Measurements from ENCODE around the gene FEZ2. TPM values are rescaled to one million over a fixed set of nuclear protein-coding genes. Genes with fewer than 3 reads are reported as not detected.

FEZ2 gene
- total and polyA plus RNA-seq, 10 of the 15 experiments (the other 5 are each of a cell fraction or from before 2014, with no cell fraction given) = 3.0 to 15.4 (median 6.6) TPM

- Histone ChIP-seq H3K9ac (ENCODE audit: control insufficient read depth, insufficient read depth, low read length) (no peak overlapping the region), H2AFZ (ENCODE audit: control insufficient read depth, low read depth, low read length) (no peak overlapping the region), H3K27ac (ENCODE audit: control insufficient read depth, insufficient read depth) (no peak overlapping the region), H3K9me3 (replicated peaks; ENCODE audit: control insufficient read depth, insufficient read depth, low read length) (no peaks in the 10 kb centered on the region), H3K36me3 (ENCODE audit: control insufficient read depth in 2 of 2, insufficient read depth in 2 of 2, low read length in 1 of 2) (no peaks in the 10 kb centered on the region), H3K4me2 (ENCODE audit: control insufficient read depth, insufficient read depth) (no peak overlapping the region), H3K79me2 (ENCODE audit: control insufficient read depth, insufficient read depth, low read length) (no peaks in the 10 kb centered on the region), H3K27me3 (replicated peaks in 1 of 2; ENCODE audit: control insufficient read depth in 2 of 2, insufficient read depth in 2 of 2, low read length in 1 of 2) (no peaks in the 10 kb centered on the region), H4K20me1 (ENCODE audit: control insufficient read depth, insufficient read depth) (no peaks in the 10 kb centered on the region), H3K4me1 (ENCODE audit: control insufficient read depth, insufficient read depth, low read length) (peaks cover 5% of the 10 kb centered on the region; the same call in 1 of the 2 replicates), H3K4me3 (no peak overlapping the region)
- peak; percentile 18 for FAIRE-seq
- ChIA-PET CTCF (interaction anchor here (1.0 kb wide), 1 partner anchor 10 kb away, joined by 5 read pairs; no protein-coding TSS in a partner anchor), RAD21 (ENCODE audit: unreplicated experiment) (no interaction called here), SMC1A (ENCODE audit: uncharacterized antibody, unreplicated experiment) (interaction anchor here (1.3 to 1.7 kb wide), 3 partner anchors 21 to 188 kb away, joined by 3 to 4 read pairs (median 3); no protein-coding TSS in a partner anchor), POLR2A (no interaction called here)
- no peak for DNase-seq (ENCODE audit: low read depth, low spot score)
- BruUV-seq (replicated peaks) = no TSS peak
- in situ Hi-C loops (cut with MboI) (no loop called here), intact Hi-C loops (cut with micrococcal nuclease; ENCODE audit: unreplicated experiment) (no loop called here)
- no peak for TF ChIP-seq SP1 (IDR thresholded peaks at IDR 0.05; ENCODE audit: low read depth, low read length)
- no peak for TF ChIP-seq ZNF687 (IDR thresholded peaks at IDR 0.05)
- no peak for TF ChIP-seq CTCF (IDR thresholded peaks at IDR 0.05 in 2 of 3, conservative IDR thresholded peaks at IDR 0.05 in 1 of 3; ENCODE audit: control insufficient read depth in 2 of 3, extremely low read depth in 1 of 3, insufficient read depth in 1 of 3, low read depth in 3 of 3, low read length in 3 of 3)
- no peak for TF ChIP-seq EP300 (IDR thresholded peaks at IDR 0.05; ENCODE audit: borderline replicate concordance in 1 of 2, control insufficient read depth in 1 of 2, low read depth in 2 of 2, low read length in 2 of 2)
- no peak for TF ChIP-seq ZNF274 (IDR thresholded peaks at IDR 0.05; ENCODE audit: insufficient read depth, insufficient read length)
- no peak for TF ChIP-seq KDM1A (IDR thresholded peaks at IDR 0.05; ENCODE audit: borderline replicate concordance)
- no peak for TF ChIP-seq TCF3 (IDR thresholded peaks at IDR 0.05; ENCODE audit: borderline replicate concordance, insufficient read depth, low read depth, low read length)
- TF ChIP-seq CEBPB (IDR thresholded peaks at IDR 0.05; ENCODE audit: borderline replicate concordance in 1 of 2, low read depth in 2 of 2, low read length in 2 of 2) = no peak
- 98% methylated on average over 11 of the region's 11 CpGs for WGBS (ENCODE audit: insufficient coverage, insufficient replicate concordance, low lambda C conversion rate, missing lambda C conversion rate)
- no peak for ATAC-seq
Observed at GRCh38 chr2:36540986-36541754, 56.8 kb downstream of the FEZ2 start.

Data from GM12878 (cell line).